Astrocyte of the hippocampus (primary cell): ENCODE data around the gene RHOF.
"Not testable (repeated sequence)": the region's sequence is repeated elsewhere in the genome, so short reads cannot be mapped to it uniquely, and the experiment has no call there.

Experiments
- DNase-seq: peaks from one replicate; pipeline ENCODE4 v3.0.0; 2011; ENCODE audit warnings: low read depth, low spot score

The RHOF gene

DNA sequence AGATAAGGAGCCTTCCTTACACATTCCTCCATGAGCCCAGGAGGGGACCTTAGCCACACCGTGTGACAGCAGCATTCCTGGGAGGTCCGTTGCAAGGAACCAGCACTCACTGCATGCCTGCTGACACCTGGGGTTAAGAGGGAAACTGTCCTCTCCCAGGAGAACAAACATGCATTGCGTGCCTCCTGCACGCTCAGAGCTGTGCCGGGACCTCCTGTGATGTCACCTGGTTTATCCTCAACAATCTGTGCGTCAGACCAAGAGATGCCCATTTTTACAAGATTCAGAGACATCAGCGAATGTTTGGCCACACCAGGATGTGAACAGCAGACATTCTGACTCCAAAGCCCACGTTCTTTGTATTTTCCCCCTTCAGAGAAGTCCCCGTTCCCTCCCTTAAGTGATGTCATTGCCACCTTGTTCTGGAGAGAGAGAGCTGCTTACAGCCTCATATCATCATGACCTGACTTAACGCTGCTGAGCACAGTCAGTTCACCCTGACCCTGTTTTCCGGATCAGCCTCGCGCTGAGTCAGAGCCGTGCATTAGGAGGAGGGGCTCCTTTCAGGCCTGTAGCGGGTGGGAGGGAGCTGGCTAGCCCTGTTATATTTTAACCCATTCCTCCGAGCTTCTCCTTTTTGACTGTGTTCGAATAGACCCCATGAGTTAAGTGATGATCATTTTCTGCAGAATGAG is 44.8 kb downstream of the RHOF start:
- DNase-seq, result peak; percentile 75

DNA sequence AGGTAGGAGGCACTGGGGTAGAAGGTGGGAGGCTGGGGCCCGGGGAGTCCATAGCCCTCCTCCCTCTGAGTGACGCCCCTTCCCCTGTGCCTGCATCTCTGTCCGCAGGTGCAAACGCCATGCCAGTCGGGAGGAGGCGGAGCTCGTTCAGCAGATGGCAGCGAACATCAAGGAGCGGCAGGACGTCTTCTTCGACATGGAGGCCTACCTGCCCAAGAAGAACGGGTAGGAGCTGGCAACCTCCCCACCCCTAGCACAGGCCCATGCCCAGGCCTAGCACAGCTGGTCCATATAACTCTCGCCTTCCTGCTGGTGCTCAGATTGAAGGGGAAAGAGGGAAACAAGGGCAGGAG is 45.3 kb downstream of the RHOF start:
- peak; percentile 18 for DNase-seq

DNA sequence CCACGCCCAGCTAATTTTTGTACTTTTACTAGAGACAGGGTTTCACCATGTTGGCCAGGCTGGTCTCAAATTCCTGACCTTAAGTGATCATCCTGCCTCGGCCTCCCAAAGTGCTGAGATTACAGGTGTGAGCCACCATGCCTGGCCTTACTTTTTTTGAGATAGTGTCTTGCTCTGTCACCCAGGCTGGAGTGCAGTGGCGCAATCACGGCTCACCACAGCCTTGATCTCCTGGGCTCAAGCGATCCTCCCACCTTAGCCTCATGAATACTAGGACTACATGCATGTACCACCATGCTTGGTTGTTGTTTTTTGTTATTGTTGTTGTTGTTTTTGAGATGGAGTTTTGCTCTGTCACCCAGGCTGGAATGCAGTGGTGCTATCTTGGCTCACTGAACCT is 47.9 kb downstream of the RHOF start:
- not testable (repeated sequence) for DNase-seq

DNA sequence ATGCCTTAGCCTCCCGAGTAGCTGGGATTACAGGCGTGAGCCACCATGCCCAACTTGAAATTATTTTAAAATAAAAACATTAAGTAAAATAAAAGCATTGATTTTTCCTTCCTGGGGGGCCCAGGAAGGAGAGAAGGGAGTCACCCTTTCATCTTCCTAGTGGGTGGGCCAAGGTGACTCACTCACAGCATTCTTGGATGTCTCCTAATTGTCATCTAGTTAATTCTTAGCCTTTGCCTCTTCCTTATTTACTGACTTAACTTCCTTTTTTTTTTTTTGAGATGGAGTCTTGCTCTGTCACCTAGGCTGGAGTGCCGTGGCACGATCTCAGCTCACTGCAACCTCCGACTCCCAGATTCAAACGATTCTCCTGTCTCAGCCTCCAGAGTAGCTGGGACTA is 51.7 kb downstream of the RHOF start:
- DNase-seq, result no peak

DNA sequence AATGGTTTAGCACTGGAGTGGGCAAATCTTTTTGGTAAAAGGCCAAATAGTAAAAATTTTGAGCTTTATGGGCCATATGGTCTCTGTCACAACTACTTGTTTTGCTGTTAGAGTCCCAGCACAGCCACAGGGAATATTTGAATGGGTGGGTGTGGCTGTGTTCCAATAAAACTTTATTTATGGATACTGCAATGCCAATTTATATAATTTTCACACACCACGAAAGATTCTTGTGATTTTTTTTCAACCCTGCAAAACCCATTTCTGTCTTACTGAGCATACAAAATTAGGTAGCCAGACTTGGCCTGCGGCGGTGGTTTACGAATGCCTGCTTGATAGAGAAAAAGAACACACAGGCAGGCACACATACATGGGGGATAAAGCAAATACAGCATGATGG is 52.6 kb downstream of the RHOF start:
- no peak for DNase-seq

DNA sequence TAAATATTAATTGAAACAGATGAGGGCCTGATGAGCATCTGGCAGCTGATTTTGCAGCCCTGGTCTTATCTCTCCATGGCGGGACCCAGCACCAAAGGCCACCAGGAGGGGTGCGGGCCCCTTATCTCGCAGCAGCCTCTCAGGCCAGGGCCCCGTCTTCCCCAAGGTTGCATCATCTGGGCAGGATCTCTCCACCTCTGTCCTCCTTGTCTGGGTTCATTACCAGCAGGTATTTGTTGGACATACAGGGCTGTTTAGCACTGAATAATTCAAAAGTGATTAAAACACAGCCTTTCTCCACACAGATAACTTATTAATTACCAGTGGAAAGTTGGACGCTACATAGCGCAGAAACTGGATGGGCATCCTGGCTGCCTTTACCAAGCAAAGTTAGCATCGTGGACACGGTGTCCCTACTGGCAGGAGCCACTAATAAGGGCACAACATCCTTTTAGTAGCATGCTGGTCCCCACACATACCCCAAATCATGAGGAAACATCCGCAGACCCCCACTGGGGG is 55.1 kb downstream of the RHOF start:
- DNase-seq, result no peak

DNA sequence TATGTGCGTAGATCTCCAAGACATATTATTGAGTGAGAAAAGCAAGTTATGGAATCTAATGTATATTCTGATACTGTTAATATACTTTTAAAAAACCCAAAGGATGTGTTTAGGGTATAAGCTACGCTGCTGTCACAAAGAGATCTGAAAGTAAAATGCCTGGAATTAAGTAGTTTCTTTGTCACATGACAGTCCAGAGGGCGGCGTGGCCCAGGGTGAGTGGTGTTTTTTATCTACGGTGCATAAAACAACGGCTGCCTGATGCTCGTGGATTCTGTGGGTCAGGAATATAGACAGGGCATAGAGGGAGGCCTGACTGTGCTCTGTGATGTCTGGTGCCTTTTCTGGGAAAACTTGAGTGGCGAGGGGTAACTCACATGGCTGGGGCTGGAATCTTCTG is 59.6 kb downstream of the RHOF start:
- no peak for DNase-seq

DNA sequence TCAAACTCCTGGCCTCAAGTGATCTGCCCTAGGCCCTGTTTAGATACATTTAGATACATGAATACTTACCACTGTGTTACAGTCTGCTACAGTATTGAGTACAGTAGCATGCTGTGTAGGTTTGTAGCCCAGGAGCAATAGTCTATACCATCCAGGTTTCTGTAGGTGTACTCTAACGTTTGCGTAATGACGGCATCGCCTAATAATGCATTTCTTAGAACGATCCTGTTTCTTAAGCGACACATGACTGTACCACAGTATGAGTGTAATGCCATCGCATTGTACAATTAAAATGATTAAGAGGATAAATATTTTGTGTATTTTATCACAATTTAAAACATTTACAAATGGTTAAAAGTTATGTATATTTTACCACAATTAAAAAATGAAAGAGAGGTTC is 62.0 kb downstream of the RHOF start:
- no peak for DNase-seq

DNA sequence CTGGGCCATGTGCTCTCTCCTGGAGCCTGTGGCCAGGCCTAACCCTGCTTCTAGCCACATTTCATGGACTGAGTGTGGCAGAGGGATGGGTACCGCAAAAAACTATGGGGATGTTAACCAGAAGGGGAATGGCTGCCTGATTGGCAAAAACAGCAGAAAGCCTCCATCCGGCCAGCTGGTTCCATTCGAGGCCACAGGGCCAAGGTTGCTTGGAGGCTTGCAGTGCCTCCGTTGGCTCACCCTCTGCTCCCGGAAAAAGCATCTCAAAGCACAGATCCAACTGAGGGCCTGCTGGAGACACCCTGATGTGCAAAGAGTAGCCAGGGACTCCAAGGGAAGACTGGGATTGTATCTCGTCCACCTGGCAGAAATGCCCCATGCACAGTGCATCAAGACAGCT is 64.5 kb downstream of the RHOF start:
- DNase-seq, result no peak
